Measurements from ENCODE around the gene IQSEC2.

IQSEC2 gene

GRCh38 chrX:53286171-53286570, 4.8 kb upstream of the IQSEC2 start:
- H3K4me3 ChIP-seq (ENCODE audit: low read depth, low read length) = no peak overlapping the region
- TF ChIP-seq CTCF (IDR thresholded peaks at IDR 0.05; ENCODE audit: borderline replicate concordance, insufficient read depth, low read depth, low read length) = no peak

GRCh38 chrX:53285591-53285990, 4.2 kb upstream of the IQSEC2 start:
- TF ChIP-seq CTCF (IDR thresholded peaks at IDR 0.05; ENCODE audit: borderline replicate concordance, insufficient read depth, low read depth, low read length) = no peak
- no peak overlapping the region for H3K4me3 ChIP-seq (ENCODE audit: low read depth, low read length)

- peak; percentile 94 for TF ChIP-seq CTCF (IDR thresholded peaks at IDR 0.05; ENCODE audit: borderline replicate concordance, insufficient read depth, low read depth, low read length)
- H3K4me3 ChIP-seq (ENCODE audit: low read depth, low read length) = no peak overlapping the region
Measured at GRCh38 chrX:53284684-53285447, 3.5 kb upstream of the IQSEC2 start.

GRCh38 chrX:53283567-53283966, 2.2 kb upstream of the IQSEC2 start:
- no peak for TF ChIP-seq CTCF (IDR thresholded peaks at IDR 0.05; ENCODE audit: borderline replicate concordance, insufficient read depth, low read depth, low read length)
- H3K4me3 ChIP-seq (ENCODE audit: low read depth, low read length) = no peak overlapping the region

GRCh38 chrX:53283099-53283498, 1.7 kb upstream of the IQSEC2 start:
- TF ChIP-seq CTCF (IDR thresholded peaks at IDR 0.05; ENCODE audit: borderline replicate concordance, insufficient read depth, low read depth, low read length) = no peak
- no peak overlapping the region for H3K4me3 ChIP-seq (ENCODE audit: low read depth, low read length)

- no peak for TF ChIP-seq CTCF (IDR thresholded peaks at IDR 0.05; ENCODE audit: borderline replicate concordance, insufficient read depth, low read depth, low read length)
Measured at GRCh38 chrX:53281963-53282695, 745 bp upstream of the IQSEC2 start.

More at GRCh38 chrX:53281963-53282695, 745 bp upstream of the IQSEC2 start:
- no peak overlapping the region for H3K4me3 ChIP-seq (ENCODE audit: low read depth, low read length)
